Smooth muscle cell (in vitro differentiated cells): ENCODE measurements around the gene KIF6. TPM values are rescaled to one million over a fixed set of nuclear protein-coding genes. Genes with fewer than 3 reads are reported as not detected.

Experiments used
- DNase-seq: peaks from one replicate; lab custom pipeline; 2025; ENCODE audit not compliant: unreplicated experiment; lab: John Stamatoyannopoulos, UW
- H2AFZ ChIP-seq: fragments of 200-600 bp; sonication (generic); 2 replicates; pipeline ENCODE4 v1.6.0; 2016; ENCODE audit warnings: antibody characterized with exemption, low read depth, mild to moderate bottlenecking
- H3F3A ChIP-seq: fragments of 200-600 bp; sonication (generic); 2 replicates; pipeline ENCODE4 v1.6.0; 2017; ENCODE audit warnings: antibody characterized with exemption, low read depth
- H3K27ac ChIP-seq: fragments of 200-600 bp; sonication (generic); 2 replicates; pipeline ENCODE4 v1.5.1; 2016; ENCODE audit warnings: low read depth, mild to moderate bottlenecking
- H3K27me3 ChIP-seq: fragments of 200-600 bp; sonication (generic); 2 replicates; pipeline ENCODE4 v1.6.1; 2016; ENCODE audit warnings: low read depth, mild to moderate bottlenecking
- H3K36me3 ChIP-seq: fragments of 200-600 bp; sonication (generic); 2 replicates; pipeline ENCODE4 v1.5.1; 2016; ENCODE audit warnings: low read depth
- H3K4me1 ChIP-seq: fragments of 200-600 bp; sonication (generic); 2 replicates; pipeline ENCODE4 v1.5.1; 2016; ENCODE audit warnings: low read depth
- H3K4me2 ChIP-seq: fragments of 200-600 bp; sonication (generic); 2 replicates; pipeline ENCODE4 v1.6.0; 2016; ENCODE audit warnings: mild to moderate bottlenecking
- H3K4me3 ChIP-seq: fragments of 200-600 bp; sonication (generic); 2 replicates; pipeline ENCODE4 v1.5.1; 2016; ENCODE audit warnings: mild to moderate bottlenecking
- H3K79me2 ChIP-seq: fragments of 200-600 bp; sonication (generic); 2 replicates; pipeline ENCODE4 v1.6.0; 2016; ENCODE audit warnings: low read depth, mild to moderate bottlenecking
- H3K9ac ChIP-seq: fragments of 200-600 bp; sonication (generic); 2 replicates; pipeline ENCODE4 v1.6.0; 2016; ENCODE audit warnings: low read depth
- H3K9me3 ChIP-seq: fragments of 200-600 bp; sonication (generic); replicated peaks from 2 replicates; pipeline ENCODE4 v1.5.1; 2016; ENCODE audit warnings: low read depth
- H4K20me1 ChIP-seq: fragments of 200-600 bp; sonication (generic); 2 replicates; pipeline ENCODE4 v1.6.0; 2016; ENCODE audit warnings: low read depth
- CTCF ChIP-seq: fragments of 200-600 bp; sonication (generic); IDR thresholded peaks from 2 replicates; pipeline ENCODE4 v1.5.1; 2017; ENCODE audit warnings: borderline replicate concordance, mild to moderate bottlenecking, antibody characterized with exemption; ENCODE audit not compliant: insufficient read depth, poor library complexity, severe bottlenecking
- WGBS: methylation state at CpG from one replicate; pipeline ENCODE4 v1.1.7; 2016; ENCODE audit warnings: low lambda C conversion rate; 5-methylcytosine and 5-hydroxymethylcytosine counted together
- polyA plus RNA-seq: library from polyadenylated mRNA; unstranded; fragments of >200 nt; fragmentation: Nextera tagmentation; extraction: Ambion mirVana; gene quantifications from 2 replicates; pipeline ENCODE4 v1.2.1, GENCODE V29; 2016
- total RNA-seq: library from RNA; depleted of rRNA; stranded (reverse); fragments of >200 nt; gene quantifications from 2 replicates; pipeline ENCODE4 v1.2.3, GENCODE V29; 2014

The KIF6 gene
- total and polyA plus RNA-seq, 2 experiments from 2014 or later, result 1.1 to 1.5 TPM

DNA sequence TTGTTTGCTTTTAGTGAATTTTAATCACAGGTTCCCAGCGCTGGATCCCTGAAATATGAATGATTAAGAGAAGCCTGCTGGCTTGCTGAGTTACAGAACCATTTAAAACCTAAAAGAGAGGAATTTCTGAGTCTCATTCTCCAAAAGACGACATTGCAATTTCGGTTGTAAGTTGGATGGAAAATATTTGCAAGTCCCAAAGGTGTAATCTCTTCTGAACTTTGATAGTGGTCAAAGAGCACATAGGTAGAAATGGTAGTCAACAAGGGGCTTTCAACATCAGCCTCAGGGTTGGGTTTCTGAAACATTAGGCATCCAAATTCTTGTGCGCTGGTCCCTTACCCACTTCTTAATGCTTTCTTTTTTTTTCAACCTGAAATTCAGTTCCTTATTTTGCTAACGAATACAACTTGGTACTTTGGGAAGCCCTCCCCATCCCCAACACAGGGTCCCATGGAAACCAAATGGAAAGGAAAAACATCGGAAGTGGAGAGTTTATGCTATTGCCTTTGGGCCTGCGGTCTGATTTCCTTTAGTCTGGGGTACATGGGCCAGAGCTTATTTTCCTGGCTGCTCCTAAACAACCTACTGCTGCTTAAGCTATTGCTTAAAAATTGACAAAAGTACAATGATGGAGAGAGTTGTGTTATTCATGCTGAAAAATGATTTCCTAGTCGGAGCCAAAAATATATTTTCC is 285.7 kb downstream of the KIF6 start:
- Histone ChIP-seq H3K79me2 (no peaks in the 10 kb centered on the region), H4K20me1 (no peaks in the 10 kb centered on the region), H3F3A (no peaks in the 10 kb centered on the region), H3K27ac (no peak overlapping the region), H2AFZ (no peak overlapping the region), H3K9me3 (peaks cover 2% of the 10 kb centered on the region), H3K27me3 (no peaks in the 10 kb centered on the region), H3K36me3 (no peaks in the 10 kb centered on the region), H3K4me1 (no peaks in the 10 kb centered on the region), H3K4me3 (no peak overlapping the region), H3K4me2 (no peak overlapping the region), H3K9ac (no peak overlapping the region)
- DNase-seq, result no peak
- no peak for TF ChIP-seq CTCF
- 95% methylated on average over 8 of the region's 8 CpGs for WGBS

- peaks cover 5% of the 10 kb centered on the region for H3F3A ChIP-seq
- H3K27me3 ChIP-seq, result no peaks in the 10 kb centered on the region
- no peak overlapping the region for H3K27ac ChIP-seq
- TF ChIP-seq CTCF, result no peak
- no peaks in the 10 kb centered on the region for H3K36me3 ChIP-seq
- no peak for DNase-seq
- H2AFZ ChIP-seq, result no peak overlapping the region
- no peak overlapping the region for H3K4me3 ChIP-seq
- no peak overlapping the region for H3K4me2 ChIP-seq
- 69% methylated on average over 3 of the region's 3 CpGs for WGBS
- H3K79me2 ChIP-seq, result no peaks in the 10 kb centered on the region
- H3K9ac ChIP-seq, result no peak overlapping the region
- H3K4me1 ChIP-seq, result peaks cover 4% of the 10 kb centered on the region
- H3K9me3 ChIP-seq, result peaks cover 2% of the 10 kb centered on the region
- no peaks in the 10 kb centered on the region for H4K20me1 ChIP-seq
Observed at GRCh38 chr6:39433630-39434029, 291.6 kb downstream of the KIF6 start.

- no peak for DNase-seq
- Histone ChIP-seq H4K20me1 (no peaks in the 10 kb centered on the region), H3F3A (peaks cover 5% of the 10 kb centered on the region), H3K27ac (no peak overlapping the region), H3K9me3 (peaks cover 2% of the 10 kb centered on the region), H3K4me1 (peaks cover 4% of the 10 kb centered on the region), H3K4me2 (no peak overlapping the region), H3K79me2 (no peaks in the 10 kb centered on the region), H3K4me3 (no peak overlapping the region), H2AFZ (no peak overlapping the region), H3K36me3 (no peaks in the 10 kb centered on the region), H3K27me3 (no peaks in the 10 kb centered on the region), H3K9ac (no peak overlapping the region)
- no peak for TF ChIP-seq CTCF
- WGBS, result 86% methylated on average over 11 of the region's 11 CpGs
Observed at GRCh38 chr6:39432330-39433025, 292.7 kb downstream of the KIF6 start.
